ENCODE results near the gene WDR81. TPM values are rescaled to one million over a fixed set of nuclear protein-coding genes. Genes with fewer than 3 reads are reported as not detected.
"Not testable (repeated sequence)": the region's sequence is repeated elsewhere in the genome, so short reads cannot be mapped to it uniquely, and the experiment has no call there.

The WDR81 gene
- total RNA-seq, 1 donor from 2014 or later, result 13.2 TPM

DNA sequence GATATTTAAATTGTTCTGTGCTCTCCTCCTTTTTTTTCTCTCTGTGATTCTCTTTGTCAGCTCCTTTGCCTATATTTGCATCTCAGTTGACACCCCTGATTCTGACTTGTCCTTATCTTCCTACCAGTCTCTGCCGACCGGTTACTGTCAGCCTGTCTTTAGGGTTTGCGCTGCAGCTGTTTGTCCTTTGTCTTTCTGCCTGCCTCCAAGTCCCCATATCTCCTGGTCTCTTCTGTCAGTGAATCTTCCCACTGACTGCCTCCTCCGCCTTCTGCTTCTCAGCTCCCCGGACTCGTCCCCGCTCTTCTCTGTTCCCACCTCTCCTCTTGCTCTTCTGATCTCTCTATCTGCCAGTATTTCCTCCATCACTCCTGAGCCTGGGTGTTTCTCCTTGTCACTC lies 19.5 kb upstream of the WDR81 start:
- no peaks in the 10 kb centered on the region for H3K9me3 Mint-ChIP-seq
- H3K36me3 Mint-ChIP-seq (ENCODE audit: low read depth), result no peaks in the 10 kb centered on the region
- DNase-seq (ENCODE audit: low read depth, low spot score), result no peak
- peaks cover 8% of the 10 kb centered on the region for H3K27me3 Mint-ChIP-seq (ENCODE audit: low read depth)
- no peaks in the 10 kb centered on the region for H3K4me1 Mint-ChIP-seq
- H3K27ac Mint-ChIP-seq (ENCODE audit: unreplicated experiment), result no peak overlapping the region
- TF ChIP-seq, protein P1, sequence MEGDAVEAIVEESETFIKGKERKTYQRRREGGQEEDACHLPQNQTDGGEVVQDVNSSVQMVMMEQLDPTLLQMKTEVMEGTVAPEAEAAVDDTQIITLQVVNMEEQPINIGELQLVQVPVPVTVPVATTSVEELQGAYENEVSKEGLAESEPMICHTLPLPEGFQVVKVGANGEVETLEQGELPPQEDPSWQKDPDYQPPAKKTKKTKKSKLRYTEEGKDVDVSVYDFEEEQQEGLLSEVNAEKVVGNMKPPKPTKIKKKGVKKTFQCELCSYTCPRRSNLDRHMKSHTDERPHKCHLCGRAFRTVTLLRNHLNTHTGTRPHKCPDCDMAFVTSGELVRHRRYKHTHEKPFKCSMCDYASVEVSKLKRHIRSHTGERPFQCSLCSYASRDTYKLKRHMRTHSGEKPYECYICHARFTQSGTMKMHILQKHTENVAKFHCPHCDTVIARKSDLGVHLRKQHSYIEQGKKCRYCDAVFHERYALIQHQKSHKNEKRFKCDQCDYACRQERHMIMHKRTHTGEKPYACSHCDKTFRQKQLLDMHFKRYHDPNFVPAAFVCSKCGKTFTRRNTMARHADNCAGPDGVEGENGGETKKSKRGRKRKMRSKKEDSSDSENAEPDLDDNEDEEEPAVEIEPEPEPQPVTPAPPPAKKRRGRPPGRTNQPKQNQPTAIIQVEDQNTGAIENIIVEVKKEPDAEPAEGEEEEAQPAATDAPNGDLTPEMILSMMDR (conservative IDR thresholded peaks at IDR 0.05), result no peak
- H3K4me3 Mint-ChIP-seq, result no peak overlapping the region

DNA sequence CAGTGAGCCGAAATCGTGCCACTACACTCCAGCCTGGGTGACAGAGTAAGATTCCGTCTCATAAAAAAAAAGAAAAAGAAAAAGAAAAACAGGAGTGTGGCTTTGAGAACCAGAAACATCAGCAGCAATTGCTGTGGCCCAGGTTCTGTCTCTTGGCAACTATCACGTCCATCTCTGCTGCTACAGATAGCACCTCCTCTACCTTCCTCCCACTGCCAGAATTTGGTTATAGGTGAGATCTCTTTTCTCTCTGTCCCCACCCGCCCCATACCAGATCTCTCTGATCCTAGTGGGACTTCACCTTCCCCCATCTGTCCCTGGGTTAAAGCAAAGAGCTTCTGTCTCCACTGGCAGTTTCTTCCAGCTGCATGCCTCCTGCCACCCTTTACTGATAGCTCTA lies 17.4 kb upstream of the WDR81 start:
- Mint-ChIP-seq H3K4me3 (no peak overlapping the region), H3K27me3 (ENCODE audit: low read depth) (peaks cover 18% of the 10 kb centered on the region), H3K27ac (ENCODE audit: unreplicated experiment) (no peak overlapping the region), H3K4me1 (no peaks in the 10 kb centered on the region), H3K36me3 (ENCODE audit: low read depth) (no peaks in the 10 kb centered on the region), H3K9me3 (no peaks in the 10 kb centered on the region)
- TF ChIP-seq, protein P1 (conservative IDR thresholded peaks at IDR 0.05), result no peak
- no peak for DNase-seq (ENCODE audit: low read depth, low spot score)

DNA sequence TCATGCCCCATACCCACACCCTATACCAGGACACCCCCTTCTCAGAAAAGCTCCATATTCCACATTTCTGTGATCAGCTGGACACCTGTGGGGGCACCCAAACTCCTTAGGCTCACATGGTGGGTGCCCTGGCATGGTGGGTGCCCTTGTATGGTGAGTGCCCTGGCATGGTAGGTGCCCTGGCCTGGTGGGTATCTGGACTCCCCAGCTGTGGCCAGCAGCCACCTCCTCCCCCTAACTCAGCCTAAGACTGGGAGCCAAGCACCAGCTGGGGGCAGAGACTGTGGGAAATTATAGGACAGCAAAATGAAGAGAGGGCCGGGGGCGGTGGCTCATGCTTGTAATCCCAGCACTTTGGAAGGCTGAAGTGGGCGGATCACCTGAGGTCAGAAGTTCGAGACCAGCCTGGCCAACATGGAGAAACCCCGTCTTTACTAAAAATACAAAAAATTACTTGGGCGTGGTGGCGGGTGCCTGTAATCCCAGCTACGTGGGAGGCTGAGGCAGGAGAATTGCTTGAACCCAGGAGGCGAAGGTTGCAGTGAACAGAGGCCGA lies 15.6 kb upstream of the WDR81 start:
- DNase-seq (ENCODE audit: low read depth, low spot score); H3K9me3 Mint-ChIP-seq; H3K27ac Mint-ChIP-seq (ENCODE audit: unreplicated experiment): not testable (repeated sequence)

DNA sequence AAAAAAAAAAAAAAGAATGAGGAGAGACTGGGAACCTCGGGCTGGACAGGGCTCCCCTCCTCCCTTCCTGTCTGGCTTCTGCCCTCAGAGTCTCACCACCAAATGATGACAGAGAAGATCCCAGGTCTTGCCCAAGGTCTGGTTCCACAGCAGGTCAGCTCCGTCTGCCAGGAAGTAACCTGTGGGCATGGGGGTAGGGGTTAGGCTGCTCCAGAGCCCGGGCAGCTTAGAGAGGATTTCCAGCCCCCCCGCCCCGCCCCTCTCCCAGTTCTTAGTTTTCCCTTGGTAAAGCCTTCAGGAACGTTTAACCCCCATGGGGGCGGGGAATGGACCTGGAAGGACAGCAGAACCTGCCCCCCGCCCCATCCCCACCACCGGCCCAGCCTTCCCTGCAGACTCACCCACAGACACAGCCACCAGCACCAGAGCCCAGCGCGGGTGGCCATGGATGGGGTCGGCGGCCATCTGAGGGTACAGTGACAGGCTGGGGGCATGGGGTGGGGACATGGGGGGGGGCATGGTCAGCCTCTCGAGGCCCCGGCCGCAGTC lies 15.0 kb upstream of the WDR81 start:
- Mint-ChIP-seq H3K4me3 (peak overlapping the region; percentile 68), H3K4me1 (peaks cover 13% of the 10 kb centered on the region), H3K9me3 (no peaks in the 10 kb centered on the region), H3K36me3 (ENCODE audit: low read depth) (no peaks in the 10 kb centered on the region), H3K27me3 (ENCODE audit: low read depth) (peaks cover 18% of the 10 kb centered on the region), H3K27ac (ENCODE audit: unreplicated experiment) (no peak overlapping the region)
- DNase-seq (ENCODE audit: low read depth, low spot score), result no peak
- TF ChIP-seq, protein P1 (conservative IDR thresholded peaks at IDR 0.05), result no peak

More for the DNA sequence above, 15.6 kb upstream of the WDR81 start:
- not testable (repeated sequence) for H3K4me1 Mint-ChIP-seq; H3K36me3 Mint-ChIP-seq (ENCODE audit: low read depth)
- Mint-ChIP-seq H3K27me3 (ENCODE audit: low read depth) (peaks cover 18% of the 10 kb centered on the region), H3K4me3 (peak overlapping the region; percentile 68)

DNA sequence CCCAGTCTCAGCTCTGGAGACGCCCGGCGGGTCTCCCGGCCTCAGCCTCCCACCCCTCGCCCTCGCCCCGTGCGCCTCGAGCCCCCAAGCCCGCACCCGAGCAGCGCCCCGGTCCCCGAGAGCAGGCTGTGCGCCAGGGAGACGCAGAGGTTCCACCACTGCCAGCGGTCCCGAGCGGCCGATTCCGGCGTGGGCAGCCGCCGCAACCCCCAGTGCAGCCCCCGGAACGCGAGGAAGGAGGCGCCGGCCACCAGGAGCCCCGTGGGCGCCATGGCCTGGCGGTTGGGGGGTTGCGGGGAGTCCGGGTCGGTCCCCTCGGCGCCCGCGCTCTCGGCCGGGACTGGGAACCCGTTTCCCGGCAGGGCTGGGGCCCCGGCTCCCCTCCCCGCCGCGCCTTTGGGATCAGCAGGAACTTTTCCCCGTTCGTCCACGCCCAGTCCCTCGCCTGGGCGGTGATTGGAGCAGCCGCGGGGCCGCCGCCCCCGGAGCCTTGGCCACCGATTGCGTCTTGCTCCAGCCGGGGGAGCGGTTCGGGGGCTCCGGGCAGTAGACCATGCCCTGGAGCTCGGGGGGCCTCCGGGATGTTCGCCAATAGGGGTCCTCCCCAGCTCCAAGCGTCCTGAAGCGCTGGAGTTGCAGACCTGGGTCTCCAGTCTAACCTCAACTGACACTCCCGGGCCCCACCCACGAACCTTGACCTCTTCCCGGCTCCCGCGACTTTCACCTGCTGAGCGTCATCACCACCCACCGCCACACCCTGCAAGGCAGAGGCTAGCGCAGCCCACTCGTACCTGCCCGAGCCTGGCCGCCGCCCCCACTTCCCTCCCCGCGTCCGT lies 14.3 kb upstream of the WDR81 start, which contains the start of gene TLCD2:
Gene TLCD2, minus strand, starts transcription at position 407 of the 836 bp plus-strand sequence. Its CDS starts 135 bp downstream, at position 272.
- H3K4me1 Mint-ChIP-seq, result peaks cover 20% of the 10 kb centered on the region

More for the DNA sequence above, 14.3 kb upstream of the WDR81 start, which contains the start of gene TLCD2:
- no peak within 1 kb of the TSS for H3K27ac Mint-ChIP-seq (ENCODE audit: unreplicated experiment)
- peak within 1 kb of the TSS; percentile 85 for H3K4me3 Mint-ChIP-seq
- peak; percentile 42 for DNase-seq (ENCODE audit: low read depth, low spot score)
- TF ChIP-seq, protein P1 (conservative IDR thresholded peaks at IDR 0.05), result no peak
- peaks cover 15% of the 10 kb centered on the region for H3K27me3 Mint-ChIP-seq (ENCODE audit: low read depth)
- no peaks in the 10 kb centered on the region for H3K9me3 Mint-ChIP-seq
- H3K36me3 Mint-ChIP-seq (ENCODE audit: low read depth), result no peaks in the 10 kb centered on the region

All from neural crest cell (in vitro differentiated cells).